Head of caudate nucleus (tissue), 42 donors: Measurements from ENCODE around the gene UCHL3.
"Not testable (repeated sequence)": the region's sequence is repeated elsewhere in the genome, so short reads cannot be mapped to it uniquely, and the experiment has no call there.

Experiments
- DNase-seq, 42 donors: peaks; one replicate each; pipeline versions ENCODE4 v3.0.0 to v3.0.0-alpha.2; 2020 to 2021; ENCODE audit warnings: mixed read lengths in 7 of 42
- intact Hi-C: fragments of 100-400 bp; cut with DNase I; formaldehyde crosslinking; loops from one replicate; pipeline ENCODE4 v1.15.0; 2022

UCHL3 gene

GRCh38 chr13:75544681-75545330 lies 4.8 kb upstream of the UCHL3 start:
- intact Hi-C loops, result loop anchor here (5.0 kb wide), 2 partner anchors 63 to 173 kb away; partner anchors contain the start of gene TBC1D4

GRCh38 chr13:75545386-75545785 lies 4.2 kb upstream of the UCHL3 start:
- not testable (repeated sequence) for DNase-seq
- intact Hi-C loops, result loop anchor here (5.0 kb wide), 2 partner anchors 63 to 173 kb away; partner anchors contain the start of gene TBC1D4

More at GRCh38 chr13:75544681-75545330, 4.8 kb upstream of the UCHL3 start:
- DNase-seq, result no peak

DNA sequence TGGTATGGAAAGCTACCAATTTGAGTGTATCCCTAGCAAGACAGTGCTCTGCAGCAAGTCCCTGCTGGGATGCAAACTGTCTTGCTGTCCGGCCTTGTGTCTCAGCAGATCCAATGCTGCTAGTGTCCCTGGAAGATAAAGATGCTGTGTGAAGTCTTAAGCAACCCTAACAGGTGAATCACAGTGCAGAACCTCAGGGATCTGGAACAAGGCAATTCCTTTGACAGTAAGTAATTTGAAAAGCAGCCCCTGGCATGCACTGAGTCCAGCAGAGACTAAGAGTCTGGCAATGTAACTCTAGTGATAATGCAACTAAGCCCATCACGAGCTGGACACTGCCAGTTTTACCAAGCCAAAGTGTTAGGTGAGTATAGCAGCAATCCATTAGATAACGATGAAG lies 1.7 kb upstream of the UCHL3 start:
- intact Hi-C loops, result loop anchor here (5.0 kb wide), 2 partner anchors 66 to 176 kb away; partner anchors contain the start of gene TBC1D4
- no peak for DNase-seq

- intact Hi-C loops, result no loop called here
- peak in 11 of 42 donors; percentile 14 to 59 (median 23) for DNase-seq
These were observed 572 bp downstream of the UCHL3 start for GRCh38 chr13:75550159-75550567.

DNA sequence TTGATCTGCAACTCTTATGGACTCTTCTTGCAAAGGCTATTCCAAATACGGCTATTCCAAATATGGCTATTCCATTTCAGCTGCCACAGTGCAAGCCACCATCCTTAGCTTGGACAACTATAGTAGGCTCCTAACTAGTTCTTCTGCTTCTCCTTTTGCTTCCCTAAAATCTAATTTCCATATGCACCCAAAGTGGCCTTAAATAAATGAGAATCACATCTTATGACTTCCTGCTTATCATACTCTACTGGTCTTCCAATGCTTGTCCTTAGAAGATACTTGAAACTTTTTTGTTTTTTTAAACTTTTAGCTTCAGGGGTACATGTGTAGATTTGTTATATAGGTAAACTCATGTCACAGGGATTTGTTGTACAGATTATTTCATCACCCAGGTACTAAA lies 4.9 kb downstream of the UCHL3 start:
- intact Hi-C loops, result no loop called here
- DNase-seq, result no peak

DNA sequence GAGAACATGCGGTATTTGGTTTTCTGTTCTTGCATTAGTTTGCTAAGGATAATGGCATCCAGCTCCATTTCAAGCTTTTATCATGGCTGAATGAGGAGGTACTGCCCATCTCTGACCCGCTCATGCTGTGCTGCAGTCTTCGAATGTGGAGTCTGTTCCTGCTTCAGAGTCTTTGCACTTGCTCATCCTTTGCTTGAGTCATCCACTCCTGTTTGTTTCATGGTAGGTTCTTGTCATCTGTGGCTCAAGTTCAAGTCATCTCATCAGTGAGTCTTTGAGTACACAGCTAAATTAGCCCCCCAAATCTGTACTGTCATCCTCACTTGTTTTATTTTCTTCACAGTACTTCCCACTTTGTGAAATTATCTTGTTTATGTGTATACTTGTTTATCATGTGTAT lies 5.4 kb downstream of the UCHL3 start:
- intact Hi-C loops, result no loop called here
- DNase-seq, result no peak

- no peak for DNase-seq
- intact Hi-C loops, result no loop called here
These were observed 6.2 kb downstream of the UCHL3 start for GRCh38 chr13:75555836-75556235.

GRCh38 chr13:75556961-75557360 lies 7.4 kb downstream of the UCHL3 start:
- intact Hi-C loops, result no loop called here
- DNase-seq, result no peak

DNA sequence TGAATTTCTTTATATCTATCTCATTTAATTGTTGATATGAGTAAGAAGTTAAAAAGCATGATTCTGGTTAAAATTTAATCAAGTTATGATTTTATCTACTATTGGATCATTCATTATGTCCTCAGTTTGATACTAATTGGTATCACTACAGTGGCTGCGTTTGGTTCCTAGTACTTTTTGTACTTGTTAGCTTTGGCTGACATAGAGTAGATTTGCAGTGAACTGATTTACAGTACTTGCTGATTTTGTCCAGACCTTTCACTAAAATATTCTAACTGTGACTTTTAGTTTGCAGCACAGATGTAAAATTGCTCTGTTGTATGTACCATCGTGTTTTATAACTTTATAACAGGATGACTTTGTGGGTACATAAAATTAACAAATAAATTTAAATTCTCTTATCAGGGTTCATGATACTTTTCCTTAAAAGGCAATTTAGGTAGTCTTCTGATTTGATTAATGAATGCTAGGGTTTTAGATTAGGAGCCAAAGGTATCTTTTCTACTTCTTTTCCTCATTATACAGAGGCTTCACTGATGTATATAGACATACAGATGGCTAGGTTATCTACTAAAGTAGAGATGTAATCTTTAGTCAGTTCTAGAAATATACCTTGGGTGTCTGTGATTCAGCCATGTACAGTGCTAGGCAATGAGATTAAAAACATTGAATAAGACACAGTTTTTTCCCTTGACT lies 8.7 kb downstream of the UCHL3 start:
- intact Hi-C loops, result no loop called here
- DNase-seq, result no peak

DNA sequence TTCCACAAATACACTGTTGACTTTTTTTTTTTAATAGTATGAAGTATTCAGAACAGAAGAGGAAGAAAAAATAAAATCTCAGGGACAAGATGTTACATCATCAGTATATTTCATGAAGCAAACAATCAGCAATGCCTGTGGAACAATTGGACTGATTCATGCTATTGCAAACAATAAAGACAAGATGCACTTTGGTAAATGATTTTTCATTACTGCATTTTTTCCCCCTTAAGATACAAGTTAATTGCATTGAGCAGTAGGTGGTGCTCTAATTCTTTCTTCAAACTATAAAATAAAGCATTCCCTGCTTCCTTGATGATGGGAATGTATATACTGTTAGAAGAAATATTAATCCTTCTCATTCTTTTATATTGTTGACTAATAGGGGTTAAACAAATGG lies 17.1 kb downstream of the UCHL3 start:
- intact Hi-C loops, result no loop called here
- DNase-seq, result no peak

- no peak for DNase-seq
- intact Hi-C loops, result no loop called here
These were observed 20.0 kb downstream of the UCHL3 start for GRCh38 chr13:75569576-75569975.

- no peak for DNase-seq
These were observed 29.9 kb downstream of the UCHL3 start for GRCh38 chr13:75579529-75579928.

DNA sequence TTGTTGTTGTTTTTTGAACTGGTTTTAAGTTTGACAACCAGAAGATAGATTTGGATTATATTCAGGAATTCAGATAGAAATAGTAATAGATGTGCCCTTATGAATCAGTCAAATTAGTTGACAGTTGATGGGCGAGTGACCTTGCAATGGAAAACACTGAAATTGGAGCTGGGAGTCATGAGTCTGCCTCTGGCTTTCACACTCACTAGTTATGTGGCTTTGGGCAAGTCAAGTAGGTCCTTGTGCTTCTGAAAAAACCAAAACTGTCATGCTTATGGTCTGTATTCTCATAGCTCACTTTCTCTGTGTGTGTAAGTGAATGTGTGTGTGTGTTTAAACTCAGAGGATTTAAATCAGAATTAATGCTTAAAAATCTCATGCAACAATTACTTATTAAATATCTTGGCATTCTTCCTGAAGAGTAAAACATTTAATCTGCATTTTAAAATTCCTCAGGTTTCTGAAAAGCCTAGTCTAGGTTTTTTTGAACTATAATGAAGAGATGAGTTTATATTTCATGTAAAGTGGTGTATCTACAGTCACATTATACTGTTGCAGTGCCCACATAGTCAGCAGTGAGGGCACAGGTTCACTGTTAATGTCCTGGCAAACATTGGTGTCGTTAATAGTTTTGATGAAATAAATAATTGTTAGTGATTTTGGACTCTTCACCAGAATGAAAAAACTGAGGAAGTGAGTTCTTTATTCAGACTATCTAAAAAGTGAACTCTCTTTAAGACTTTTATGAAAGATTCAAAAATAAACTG lies 32.5 kb downstream of the UCHL3 start:
- intact Hi-C loops, result no loop called here
- DNase-seq, result no peak

More at GRCh38 chr13:75579529-75579928, 29.9 kb downstream of the UCHL3 start:
- intact Hi-C loops, result no loop called here

- no peak for DNase-seq
- intact Hi-C loops, result no loop called here
These were observed 33.5 kb downstream of the UCHL3 start for GRCh38 chr13:75583091-75583490.

DNA sequence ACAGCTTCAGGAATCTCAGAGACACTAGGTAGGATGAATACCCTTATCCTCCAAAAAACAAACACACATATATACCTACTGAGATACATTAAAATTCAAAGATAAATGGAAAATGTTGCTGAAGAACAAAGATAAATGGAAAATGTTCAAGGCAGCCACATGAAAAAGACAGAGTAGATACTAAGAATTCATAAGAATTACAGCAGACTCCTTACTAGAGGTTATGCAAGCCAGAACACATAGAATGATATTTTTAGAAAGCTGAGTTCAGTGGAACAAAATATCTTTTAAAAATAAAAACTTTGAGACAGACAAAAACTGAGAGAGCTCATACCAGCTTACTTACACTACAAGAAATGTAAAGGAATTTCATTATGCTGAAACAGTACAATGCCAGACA lies 35.6 kb downstream of the UCHL3 start:
- no peak for DNase-seq
- intact Hi-C loops, result no loop called here

DNA sequence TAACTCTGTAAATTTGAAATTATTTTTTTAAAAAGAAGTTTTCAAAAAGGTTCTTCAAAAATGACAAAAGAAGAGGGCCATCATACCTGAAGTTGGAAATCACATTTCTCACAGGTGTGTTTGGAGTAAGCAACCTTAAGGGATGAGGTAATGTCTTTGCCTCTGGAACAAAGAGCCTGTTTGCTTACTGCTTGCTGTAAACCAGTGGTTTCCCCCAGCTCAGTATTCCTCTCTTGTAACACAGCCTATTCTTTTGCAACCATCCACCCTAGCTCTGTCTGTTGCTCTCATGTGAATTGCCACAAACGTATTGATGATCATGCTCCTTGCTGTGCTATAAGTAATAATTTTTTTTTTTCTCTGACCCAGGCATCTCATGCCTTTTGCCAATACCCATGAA lies 38.1 kb downstream of the UCHL3 start:
- intact Hi-C loops, result no loop called here
- DNase-seq, result no peak

DNA sequence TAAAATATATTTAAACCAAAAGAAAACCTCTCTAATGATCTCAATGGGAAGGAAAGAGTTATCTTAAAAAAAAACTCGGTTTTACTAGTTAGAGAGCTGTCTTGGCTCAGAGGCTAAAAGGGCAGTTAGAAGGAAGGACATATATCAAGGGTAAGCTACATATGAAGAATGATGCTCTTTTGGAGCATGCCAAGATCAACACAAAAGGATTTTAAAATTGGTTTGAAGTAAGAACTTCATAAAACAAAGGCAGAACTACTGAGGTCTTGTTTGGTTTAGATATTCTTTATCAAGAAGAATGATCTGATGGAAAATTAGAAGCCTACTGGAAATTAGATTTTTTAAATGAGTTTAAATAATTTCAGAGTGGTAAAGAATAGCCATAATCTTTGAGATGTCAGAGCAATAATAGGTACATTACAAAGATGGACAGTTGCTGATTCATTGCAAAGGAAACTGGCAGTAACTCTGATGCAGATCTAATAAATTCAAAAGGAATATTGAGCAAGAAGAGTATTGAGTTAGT lies 47.1 kb downstream of the UCHL3 start:
- no peak for DNase-seq
- intact Hi-C loops, result no loop called here

DNA sequence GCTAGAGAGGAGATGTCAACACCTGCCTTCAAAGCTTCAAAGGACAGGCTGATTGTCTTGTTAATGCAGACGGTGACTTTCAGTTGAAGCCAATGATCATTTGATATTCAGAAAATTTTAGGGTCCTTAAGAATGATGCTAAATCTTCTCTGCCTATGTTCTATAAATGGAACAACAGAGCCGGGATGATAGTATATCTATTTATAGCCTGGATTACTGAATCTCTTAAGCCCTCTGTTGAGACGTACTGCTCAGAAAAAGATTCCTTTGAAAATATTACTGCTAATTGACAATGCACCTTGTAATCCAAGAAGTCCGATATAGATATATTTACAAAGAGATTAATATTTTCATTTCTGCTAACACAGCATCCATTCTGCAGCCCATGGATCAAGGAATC lies 50.8 kb downstream of the UCHL3 start:
- no peak for DNase-seq
- intact Hi-C loops, result no loop called here

DNA sequence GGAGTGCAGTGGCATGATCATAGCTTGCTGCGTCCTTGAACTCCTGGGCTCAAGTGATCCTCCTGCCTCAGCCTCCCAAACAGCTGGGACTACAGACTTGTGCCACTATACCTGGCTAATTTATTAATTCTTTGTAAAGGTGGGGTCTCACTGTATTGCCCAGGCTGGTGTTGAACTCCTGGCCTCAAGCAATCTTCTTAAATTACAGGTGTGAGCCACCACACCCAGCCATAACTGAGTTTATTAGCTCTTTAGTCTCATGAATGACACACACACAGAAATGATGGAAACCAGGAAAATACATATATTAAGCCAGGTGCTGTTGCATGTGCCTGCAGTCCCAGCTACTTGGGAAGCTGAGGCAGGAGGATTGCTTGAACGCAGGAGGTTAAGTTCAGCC lies 53.4 kb downstream of the UCHL3 start:
- intact Hi-C loops, result no loop called here
- DNase-seq, result no peak

DNA sequence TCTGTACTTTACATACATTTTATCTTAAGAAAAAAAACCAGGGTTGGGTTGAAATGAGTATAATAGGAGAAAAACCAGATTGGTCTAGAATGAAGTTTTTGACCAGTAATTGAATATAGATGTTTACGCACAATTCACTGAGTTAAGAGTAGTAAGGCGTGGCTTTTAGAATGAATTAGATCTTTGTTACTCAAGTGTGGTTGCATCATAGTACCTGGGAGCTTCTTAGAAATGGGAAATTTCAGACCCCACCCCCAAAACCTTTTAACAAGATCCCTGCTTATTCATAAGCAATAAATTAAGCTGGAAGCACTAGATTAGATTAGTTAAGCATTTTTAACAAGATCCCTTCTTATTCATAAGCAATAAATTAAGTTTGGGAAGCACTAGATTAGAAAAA lies 57.9 kb downstream of the UCHL3 start:
- intact Hi-C loops, result no loop called here
- no peak for DNase-seq
